Breast epithelium (tissue), 3 donors: Measurements from ENCODE around the gene IL11.

Source experiments
- POLR2A ChIP-seq: fragments of 450-650 bp; IDR thresholded peaks from one replicate; pipeline ENCODE4 v1.6.1; 2016; ENCODE audit warnings: antibody characterized with exemption, mild to moderate bottlenecking, moderate library complexity
- POLR2AphosphoS5 ChIP-seq, 3 donors: sonication (generic); formaldehyde crosslinking; IDR thresholded peaks; one replicate each; pipeline ENCODE4 v1.6.1; 2017; ENCODE audit warnings: antibody characterized with exemption in 3 of 3
- TF ChIP-seq, protein P1 (sequence below), 3 donors: fragments of 450-650 bp; IDR thresholded peaks; one replicate each; pipeline ENCODE4 v1.5.1; 2016 to 2017; ENCODE audit warnings: antibody characterized with exemption in 3 of 3, mild to moderate bottlenecking in 3 of 3, moderate library complexity in 3 of 3

DNA sequence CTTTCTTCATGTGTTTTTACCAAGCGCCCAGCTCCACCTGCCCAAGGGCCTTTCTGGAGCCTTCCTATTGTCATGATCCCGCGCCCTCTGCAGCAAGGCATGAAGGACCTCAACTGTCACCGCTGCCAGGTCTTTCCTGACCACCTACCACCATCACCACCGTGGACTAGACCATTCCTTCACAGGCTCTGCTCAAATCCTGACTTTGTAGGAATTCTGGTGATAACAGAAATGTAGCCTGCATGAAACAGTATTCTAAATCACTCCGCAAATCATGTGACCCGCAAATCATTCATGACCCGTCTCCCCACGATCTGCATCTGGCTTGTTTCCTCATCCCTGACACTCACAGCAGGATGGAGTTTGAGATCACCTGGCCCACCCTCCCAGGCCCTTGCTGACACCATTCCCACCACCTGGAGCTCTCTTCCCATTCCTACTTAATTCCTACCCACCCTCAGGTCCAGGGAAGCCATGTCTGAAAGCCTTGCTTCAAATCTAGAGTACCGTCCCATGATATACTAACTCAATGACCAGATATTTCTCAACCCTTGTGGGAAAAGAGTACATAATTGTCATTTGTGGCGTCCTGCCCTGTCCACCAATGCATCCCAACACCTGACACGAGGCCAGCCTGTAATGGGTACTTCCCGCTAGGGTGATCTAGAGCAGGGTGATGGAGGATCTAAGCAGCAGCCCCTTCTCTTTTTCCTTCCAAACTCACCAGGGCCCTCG, 36.0 kb upstream of the IL11 start:
- TF ChIP-seq, protein P1, sequence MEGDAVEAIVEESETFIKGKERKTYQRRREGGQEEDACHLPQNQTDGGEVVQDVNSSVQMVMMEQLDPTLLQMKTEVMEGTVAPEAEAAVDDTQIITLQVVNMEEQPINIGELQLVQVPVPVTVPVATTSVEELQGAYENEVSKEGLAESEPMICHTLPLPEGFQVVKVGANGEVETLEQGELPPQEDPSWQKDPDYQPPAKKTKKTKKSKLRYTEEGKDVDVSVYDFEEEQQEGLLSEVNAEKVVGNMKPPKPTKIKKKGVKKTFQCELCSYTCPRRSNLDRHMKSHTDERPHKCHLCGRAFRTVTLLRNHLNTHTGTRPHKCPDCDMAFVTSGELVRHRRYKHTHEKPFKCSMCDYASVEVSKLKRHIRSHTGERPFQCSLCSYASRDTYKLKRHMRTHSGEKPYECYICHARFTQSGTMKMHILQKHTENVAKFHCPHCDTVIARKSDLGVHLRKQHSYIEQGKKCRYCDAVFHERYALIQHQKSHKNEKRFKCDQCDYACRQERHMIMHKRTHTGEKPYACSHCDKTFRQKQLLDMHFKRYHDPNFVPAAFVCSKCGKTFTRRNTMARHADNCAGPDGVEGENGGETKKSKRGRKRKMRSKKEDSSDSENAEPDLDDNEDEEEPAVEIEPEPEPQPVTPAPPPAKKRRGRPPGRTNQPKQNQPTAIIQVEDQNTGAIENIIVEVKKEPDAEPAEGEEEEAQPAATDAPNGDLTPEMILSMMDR (IDR thresholded peaks at IDR 0.05) = no peak
- TF ChIP-seq POLR2A = no peak
- TF ChIP-seq POLR2AphosphoS5 (IDR thresholded peaks at IDR 0.05) = no peak
